ENCODE results near the gene PKD1.

Gene PKD1

GRCh38 chr16:2176047-2176446 is 40.3 kb upstream of the PKD1 start:
- TF ChIP-seq CTCF (IDR thresholded peaks at IDR 0.05; ENCODE audit: low read depth, low read length) = no peak
- no peak for DNase-seq
- Histone ChIP-seq H3K36me3 (peaks cover 72% of the 10 kb centered on the region), H3K27ac (no peak overlapping the region), H3K27me3 (ENCODE audit: insufficient read depth, low read depth, severe bottlenecking) (no peaks in the 10 kb centered on the region), H3K9me3 (ENCODE audit: severe bottlenecking) (no peaks in the 10 kb centered on the region), H3K4me3 (ENCODE audit: low read depth, low read length) (no peak overlapping the region)

- no peaks in the 10 kb centered on the region for H3K9me3 ChIP-seq (ENCODE audit: severe bottlenecking)
- H3K4me3 ChIP-seq (ENCODE audit: low read depth, low read length) = no peak overlapping the region
- no peaks in the 10 kb centered on the region for H3K27me3 ChIP-seq (ENCODE audit: insufficient read depth, low read depth, severe bottlenecking)
- H3K27ac ChIP-seq = no peak overlapping the region
- TF ChIP-seq CTCF (IDR thresholded peaks at IDR 0.05; ENCODE audit: low read depth, low read length) = no peak
- no peak for DNase-seq
- peaks cover 67% of the 10 kb centered on the region for H3K36me3 ChIP-seq
Measured at GRCh38 chr16:2175454-2175853, 39.8 kb upstream of the PKD1 start.

DNA sequence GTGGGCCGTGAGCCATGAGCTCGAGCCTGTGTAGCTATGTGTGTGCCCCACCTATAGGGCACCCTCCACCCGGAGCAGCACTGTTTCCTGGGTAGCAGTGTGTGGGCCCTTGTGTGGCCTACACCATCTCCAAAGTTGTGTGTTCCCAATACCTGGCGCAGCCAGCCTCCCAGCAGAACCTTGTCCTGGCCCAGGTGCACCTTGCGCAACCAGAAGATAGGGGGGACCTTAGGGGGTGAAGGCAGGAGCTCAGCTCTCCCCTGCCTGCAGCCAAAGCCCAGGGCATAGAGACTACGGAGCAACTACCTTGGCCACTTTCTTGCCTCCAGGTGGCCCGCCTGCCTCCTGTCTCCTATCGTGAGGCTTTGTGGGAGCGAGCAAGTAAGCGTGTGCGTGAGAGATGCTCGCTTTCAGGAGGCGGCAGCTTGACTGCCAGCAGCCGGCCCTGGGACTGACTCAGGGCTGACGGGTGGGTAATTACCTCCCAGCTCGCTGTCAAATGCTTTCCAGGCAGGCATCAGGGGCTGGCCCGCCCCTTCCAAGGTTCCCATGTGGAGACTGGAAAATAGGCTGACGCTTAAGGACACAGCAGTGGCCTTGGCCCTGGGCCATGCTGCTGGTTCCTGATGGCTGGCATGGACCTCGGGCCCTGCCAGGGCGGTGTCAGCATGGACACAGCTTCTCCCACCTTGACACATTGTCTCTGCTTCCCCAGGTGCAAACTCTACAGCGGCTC is 38.9 kb upstream of the PKD1 start:
- Histone ChIP-seq H3K36me3 (peaks cover 64% of the 10 kb centered on the region), H3K4me3 (ENCODE audit: low read depth, low read length) (no peak overlapping the region), H3K9me3 (ENCODE audit: severe bottlenecking) (no peaks in the 10 kb centered on the region), H3K27me3 (ENCODE audit: insufficient read depth, low read depth, severe bottlenecking) (no peaks in the 10 kb centered on the region), H3K27ac (no peak overlapping the region)
- no peak for TF ChIP-seq CTCF (IDR thresholded peaks at IDR 0.05; ENCODE audit: low read depth, low read length)
- no peak for DNase-seq

- DNase-seq = no peak
- Histone ChIP-seq H3K36me3 (peaks cover 62% of the 10 kb centered on the region), H3K27ac (no peak overlapping the region), H3K27me3 (ENCODE audit: insufficient read depth, low read depth, severe bottlenecking) (no peaks in the 10 kb centered on the region), H3K4me3 (ENCODE audit: low read depth, low read length) (no peak overlapping the region), H3K9me3 (ENCODE audit: severe bottlenecking) (no peaks in the 10 kb centered on the region)
- no peak for TF ChIP-seq CTCF (IDR thresholded peaks at IDR 0.05; ENCODE audit: low read depth, low read length)
Measured at GRCh38 chr16:2173916-2174315, 38.2 kb upstream of the PKD1 start.

- TF ChIP-seq CTCF (IDR thresholded peaks at IDR 0.05; ENCODE audit: low read depth, low read length) = no peak
- Histone ChIP-seq H3K36me3 (peaks cover 61% of the 10 kb centered on the region), H3K9me3 (ENCODE audit: severe bottlenecking) (no peaks in the 10 kb centered on the region)
Measured at GRCh38 chr16:2173366-2173765, 37.7 kb upstream of the PKD1 start.

More at GRCh38 chr16:2173366-2173765, 37.7 kb upstream of the PKD1 start:
- no peak overlapping the region for H3K27ac ChIP-seq
- H3K27me3 ChIP-seq (ENCODE audit: insufficient read depth, low read depth, severe bottlenecking) = no peaks in the 10 kb centered on the region
- no peak overlapping the region for H3K4me3 ChIP-seq (ENCODE audit: low read depth, low read length)
- DNase-seq = no peak
